T-helper 1 cell treated with Interleukin-12 subunit alpha and Interleukin-12 subunit beta and Interleukin-4 antibody, amounts not matched to agents 30 μg/mL and 1 μg/mL, for 36 hours (primary cell): ENCODE data around the gene GMPS.
A peak's percentile ranks its signal among the peaks of the same experiment; 100 is the strongest.
"Not testable (repeated sequence)": the region's sequence is repeated elsewhere in the genome, so short reads cannot be mapped to it uniquely, and the experiment has no call there.

ENCODE experiments used
- H3K27ac Mint-ChIP-seq: one replicate; pipeline ENCODE4 v1.8.0; 2021; ENCODE audit warnings: mild to moderate bottlenecking, mixed read lengths
- H3K27me3 Mint-ChIP-seq: one replicate; pipeline ENCODE4 v1.8.0; 2021; ENCODE audit warnings: low read depth, mixed read lengths
- H3K36me3 Mint-ChIP-seq: one replicate; pipeline ENCODE4 v1.8.0; 2021; ENCODE audit warnings: low read depth, mixed read lengths
- H3K4me1 Mint-ChIP-seq: one replicate; pipeline ENCODE4 v1.8.0; 2021; ENCODE audit warnings: low read depth, mixed read lengths
- H3K4me3 Mint-ChIP-seq: one replicate; pipeline ENCODE4 v1.8.0; 2021; ENCODE audit warnings: mild to moderate bottlenecking, moderate library complexity, mixed read lengths
- H3K9me3 Mint-ChIP-seq: one replicate; pipeline ENCODE4 v1.8.0; 2021; ENCODE audit warnings: mixed read lengths

The GMPS gene

DNA sequence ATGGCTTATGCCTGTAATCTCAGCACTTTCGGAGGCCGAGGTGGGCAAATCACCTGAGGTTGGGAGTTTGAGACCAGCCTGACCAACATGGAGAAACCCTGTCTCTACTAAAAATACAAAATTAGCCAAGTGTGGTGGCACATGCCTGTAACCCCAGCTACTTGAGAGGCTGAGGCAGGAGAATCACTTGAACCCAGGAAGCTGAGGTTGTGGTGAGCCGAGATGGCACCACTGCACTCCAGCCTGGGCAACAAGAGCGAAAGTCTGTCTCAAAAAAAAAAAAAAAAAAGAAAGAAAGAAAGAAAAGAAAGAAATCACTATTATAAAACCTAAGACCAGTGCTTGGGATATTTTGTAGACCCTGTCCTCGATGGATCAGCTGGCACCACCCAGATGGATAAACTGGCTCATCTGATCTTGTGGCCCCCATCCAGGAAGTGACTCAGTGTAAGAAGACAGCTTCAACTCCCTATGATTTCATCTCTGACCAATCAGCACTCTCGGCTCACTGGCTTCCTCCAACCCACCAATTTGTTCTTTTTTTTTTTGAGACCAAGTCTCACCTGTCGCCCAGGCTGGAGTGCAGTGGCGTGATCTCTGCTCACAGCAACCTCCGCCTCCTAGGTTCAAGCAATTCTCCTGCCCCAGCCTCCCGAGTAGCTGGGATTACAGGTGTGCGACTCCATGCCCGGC, 8.0 kb upstream of the GMPS start:
- peak overlapping the region; percentile 86 for H3K27ac Mint-ChIP-seq
- H3K27me3 Mint-ChIP-seq, H3K9me3 Mint-ChIP-seq, H3K36me3 Mint-ChIP-seq: not testable (repeated sequence)
- peaks cover 22% of the 10 kb centered on the region for H3K4me1 Mint-ChIP-seq
- peak overlapping the region; percentile 40 for H3K4me3 Mint-ChIP-seq

DNA sequence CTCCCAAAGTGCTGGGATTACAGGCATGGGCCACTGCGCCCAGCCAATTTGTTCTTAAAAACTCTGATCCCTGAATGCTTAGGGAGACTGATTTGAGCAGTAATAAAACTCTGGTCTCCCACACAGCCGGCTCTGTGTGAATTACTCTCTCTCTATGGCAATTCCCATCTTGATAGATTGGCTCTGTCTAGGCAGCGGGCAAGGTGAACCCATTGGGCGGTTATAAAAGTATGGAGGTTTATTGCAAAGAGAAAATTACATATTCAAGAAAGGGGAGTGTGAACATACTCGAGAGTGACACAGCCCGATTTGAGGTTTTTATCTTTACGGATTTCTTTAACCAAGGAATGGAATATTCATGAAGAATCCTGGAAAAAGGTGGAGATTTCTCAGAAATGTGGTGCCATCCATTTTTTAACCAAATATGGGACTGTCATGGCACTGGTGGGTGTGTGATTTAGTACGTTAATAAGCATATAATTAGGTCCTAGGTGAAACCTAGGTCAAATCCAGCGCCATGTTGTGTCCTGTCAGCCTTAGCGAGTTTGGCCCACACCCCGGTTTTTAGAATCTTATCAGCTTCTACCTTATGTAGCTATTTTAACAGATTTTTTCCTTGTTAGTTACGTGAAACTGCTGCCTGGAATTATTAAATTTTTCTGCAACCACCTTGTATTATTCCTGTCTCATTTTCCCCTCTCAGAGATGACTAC, 7.2 kb upstream of the GMPS start:
- H3K36me3 Mint-ChIP-seq, result peaks cover 3% of the 10 kb centered on the region
- peaks cover 22% of the 10 kb centered on the region for H3K4me1 Mint-ChIP-seq
- peaks cover 6% of the 10 kb centered on the region for H3K9me3 Mint-ChIP-seq
- peak overlapping the region; percentile 40 for H3K4me3 Mint-ChIP-seq
- peak overlapping the region; percentile 86 for H3K27ac Mint-ChIP-seq
- no peaks in the 10 kb centered on the region for H3K27me3 Mint-ChIP-seq

DNA sequence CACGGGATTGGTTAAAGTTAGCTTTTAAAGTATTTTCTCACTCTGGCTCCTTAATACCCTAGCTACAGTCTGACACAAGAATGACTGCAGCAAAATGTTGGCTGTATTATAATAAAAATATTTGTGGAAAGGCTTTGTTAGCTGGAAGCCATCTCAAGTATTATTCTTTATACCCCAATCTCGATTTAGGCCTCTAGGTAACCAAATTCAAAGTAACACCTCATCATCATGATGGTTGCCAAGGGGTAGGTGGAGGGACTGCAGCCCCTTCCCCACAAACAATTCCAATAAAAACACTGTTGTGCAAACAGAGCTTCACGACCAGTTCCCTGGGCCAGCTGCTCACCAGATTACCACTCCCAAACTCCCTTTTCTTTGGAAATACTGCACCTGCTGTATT, 759 bp upstream of the GMPS start:
- peaks cover 3% of the 10 kb centered on the region for H3K36me3 Mint-ChIP-seq
- no peaks in the 10 kb centered on the region for H3K9me3 Mint-ChIP-seq
- H3K27me3 Mint-ChIP-seq, result no peaks in the 10 kb centered on the region
- H3K4me3 Mint-ChIP-seq, result peak overlapping the region; percentile 89
- peak overlapping the region; percentile 95 for H3K27ac Mint-ChIP-seq
- H3K4me1 Mint-ChIP-seq, result peaks cover 19% of the 10 kb centered on the region

GRCh38 chr3:155870945-155871745, 695 bp downstream of the GMPS start:
- peak overlapping the region; percentile 100 for H3K4me3 Mint-ChIP-seq
- peak overlapping the region; percentile 99 for H3K27ac Mint-ChIP-seq
- H3K4me1 Mint-ChIP-seq, result peaks cover 20% of the 10 kb centered on the region
- no peaks in the 10 kb centered on the region for H3K9me3 Mint-ChIP-seq
- no peaks in the 10 kb centered on the region for H3K27me3 Mint-ChIP-seq
- H3K36me3 Mint-ChIP-seq, result peaks cover 3% of the 10 kb centered on the region

DNA sequence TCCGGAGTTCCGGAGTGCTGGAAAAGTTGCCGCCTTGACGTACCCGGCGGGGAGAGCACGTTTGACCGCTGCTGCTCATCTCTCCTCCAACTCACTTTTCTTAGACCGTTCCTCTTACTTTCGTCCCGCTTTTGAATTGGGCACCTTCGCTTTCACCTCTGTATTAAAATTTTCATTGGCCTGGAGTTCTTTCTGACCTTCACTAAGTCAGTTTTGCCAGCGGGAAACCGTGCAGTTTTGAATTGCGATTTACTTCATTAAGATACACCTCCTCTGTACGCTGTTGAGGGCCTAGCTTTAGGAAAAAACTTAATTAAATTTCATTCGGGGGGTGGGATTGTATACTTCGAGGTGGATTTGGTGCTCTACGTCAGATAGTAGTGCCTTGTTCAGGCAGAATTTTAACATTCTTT, 1.3 kb downstream of the GMPS start:
- H3K4me1 Mint-ChIP-seq, result peaks cover 20% of the 10 kb centered on the region
- H3K27me3 Mint-ChIP-seq, result no peaks in the 10 kb centered on the region
- H3K36me3 Mint-ChIP-seq, result peaks cover 3% of the 10 kb centered on the region
- peak overlapping the region; percentile 99 for H3K27ac Mint-ChIP-seq
- no peaks in the 10 kb centered on the region for H3K9me3 Mint-ChIP-seq
- H3K4me3 Mint-ChIP-seq, result peak overlapping the region; percentile 100

GRCh38 chr3:155872904-155873646, 2.6 kb downstream of the GMPS start:
- peaks cover 3% of the 10 kb centered on the region for H3K36me3 Mint-ChIP-seq
- peaks cover 27% of the 10 kb centered on the region for H3K4me1 Mint-ChIP-seq
- H3K4me3 Mint-ChIP-seq, result no peak overlapping the region
- H3K27ac Mint-ChIP-seq, result no peak overlapping the region
- H3K9me3 Mint-ChIP-seq, result no peaks in the 10 kb centered on the region
- H3K27me3 Mint-ChIP-seq, result no peaks in the 10 kb centered on the region

DNA sequence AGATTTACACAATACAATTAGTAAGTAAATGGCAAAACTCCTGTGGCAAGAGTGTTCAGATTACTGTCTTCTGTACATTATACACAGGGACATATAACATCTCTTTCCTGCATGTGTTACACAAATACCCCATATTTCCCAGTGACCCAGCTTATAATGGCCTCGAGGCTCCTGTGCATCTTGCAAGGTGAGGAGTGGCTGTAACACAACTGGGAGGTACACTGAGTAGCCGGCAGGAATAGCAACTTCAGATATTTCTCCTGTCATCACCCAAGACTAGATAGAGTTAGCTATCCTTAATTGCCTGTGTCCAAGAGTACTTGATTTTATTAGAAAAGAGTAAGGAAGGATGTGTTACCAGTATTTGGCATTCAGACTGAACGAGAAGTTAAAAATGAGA, 5.6 kb downstream of the GMPS start:
- peaks cover 30% of the 10 kb centered on the region for H3K4me1 Mint-ChIP-seq
- H3K27me3 Mint-ChIP-seq, result no peaks in the 10 kb centered on the region
- no peak overlapping the region for H3K27ac Mint-ChIP-seq
- no peaks in the 10 kb centered on the region for H3K9me3 Mint-ChIP-seq
- no peak overlapping the region for H3K4me3 Mint-ChIP-seq
- peaks cover 3% of the 10 kb centered on the region for H3K36me3 Mint-ChIP-seq

DNA sequence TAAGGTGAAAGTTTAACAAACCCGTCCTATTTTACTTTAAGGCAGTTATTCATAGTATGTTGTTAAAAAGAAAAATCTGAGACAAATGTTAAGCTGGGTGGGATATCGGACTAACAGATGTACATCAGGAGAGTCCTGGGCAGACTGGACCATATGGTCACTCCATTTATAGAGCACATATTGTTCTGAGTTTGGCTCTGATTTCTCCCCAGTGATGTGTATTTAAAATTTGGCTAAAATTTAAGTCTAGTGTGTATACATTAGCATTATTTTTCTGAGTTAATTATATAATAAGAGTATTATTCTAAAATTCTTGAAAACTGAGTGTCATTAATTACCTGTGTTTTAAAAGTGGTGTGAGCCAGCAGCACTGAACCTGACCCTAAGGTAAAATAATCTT, 6.1 kb downstream of the GMPS start:
- peaks cover 3% of the 10 kb centered on the region for H3K36me3 Mint-ChIP-seq
- no peak overlapping the region for H3K4me3 Mint-ChIP-seq
- no peaks in the 10 kb centered on the region for H3K27me3 Mint-ChIP-seq
- peaks cover 33% of the 10 kb centered on the region for H3K4me1 Mint-ChIP-seq
- H3K9me3 Mint-ChIP-seq, result no peaks in the 10 kb centered on the region
- no peak overlapping the region for H3K27ac Mint-ChIP-seq

GRCh38 chr3:155880286-155880685, 9.8 kb downstream of the GMPS start:
- Mint-ChIP-seq H3K4me1 (peaks cover 21% of the 10 kb centered on the region), H3K27ac (no peak overlapping the region)

GRCh38 chr3:155884292-155884691, 13.8 kb downstream of the GMPS start:
- no peaks in the 10 kb centered on the region for H3K36me3 Mint-ChIP-seq
- H3K27me3 Mint-ChIP-seq, result no peaks in the 10 kb centered on the region
- H3K9me3 Mint-ChIP-seq, result no peaks in the 10 kb centered on the region
- H3K4me1 Mint-ChIP-seq, result peaks cover 25% of the 10 kb centered on the region
- H3K27ac Mint-ChIP-seq, result no peak overlapping the region
- H3K4me3 Mint-ChIP-seq, result no peak overlapping the region

More at GRCh38 chr3:155880286-155880685, 9.8 kb downstream of the GMPS start:
- Mint-ChIP-seq H3K9me3 (no peaks in the 10 kb centered on the region), H3K4me3 (no peak overlapping the region), H3K36me3 (no peaks in the 10 kb centered on the region), H3K27me3 (no peaks in the 10 kb centered on the region)

DNA sequence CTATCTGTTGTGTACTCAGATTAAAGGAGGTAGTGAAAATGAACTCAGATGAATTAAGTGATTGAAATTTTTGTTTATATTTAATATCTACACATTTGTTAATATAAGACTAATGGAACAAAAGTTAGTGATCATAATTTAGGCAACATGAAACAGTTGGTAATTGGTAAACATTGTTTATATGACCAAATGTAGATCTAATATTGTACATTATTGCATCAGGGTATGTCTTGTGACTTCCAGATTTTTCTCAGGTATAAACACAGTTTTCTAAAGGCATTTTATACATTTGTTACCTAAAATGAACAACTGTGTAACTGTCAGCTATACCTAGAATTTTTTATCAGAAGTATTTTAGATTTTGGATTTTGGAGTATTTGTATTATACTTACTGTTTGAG, 14.8 kb downstream of the GMPS start:
- H3K4me1 Mint-ChIP-seq, result peaks cover 27% of the 10 kb centered on the region
- no peak overlapping the region for H3K4me3 Mint-ChIP-seq
- no peak overlapping the region for H3K27ac Mint-ChIP-seq
- no peaks in the 10 kb centered on the region for H3K9me3 Mint-ChIP-seq
- no peaks in the 10 kb centered on the region for H3K27me3 Mint-ChIP-seq
- H3K36me3 Mint-ChIP-seq, result no peaks in the 10 kb centered on the region

DNA sequence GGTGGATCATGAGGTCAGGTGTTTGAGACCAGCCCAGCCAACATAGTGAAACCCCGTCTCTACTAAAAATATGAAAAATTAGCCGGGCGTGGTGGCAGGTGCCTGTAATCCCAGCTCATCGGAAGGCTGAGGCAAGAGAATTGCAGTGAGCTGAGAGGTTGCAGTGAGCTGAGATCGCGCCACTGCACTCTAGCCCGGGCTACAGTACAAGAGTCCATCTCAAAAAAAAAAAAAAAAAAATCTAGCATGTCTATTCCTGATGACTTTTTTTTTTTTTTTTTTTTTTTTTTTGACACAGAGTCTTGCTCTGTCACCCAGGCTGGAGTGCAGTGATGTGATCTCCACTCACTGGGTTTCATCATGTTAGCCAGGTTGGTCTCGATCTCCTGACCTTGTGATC, 15.9 kb downstream of the GMPS start:
- H3K4me1 Mint-ChIP-seq, result peaks cover 28% of the 10 kb centered on the region
- H3K4me3 Mint-ChIP-seq, H3K27me3 Mint-ChIP-seq, H3K27ac Mint-ChIP-seq, H3K9me3 Mint-ChIP-seq, H3K36me3 Mint-ChIP-seq: not testable (repeated sequence)

- Mint-ChIP-seq H3K4me1 (peaks cover 26% of the 10 kb centered on the region), H3K36me3 (no peaks in the 10 kb centered on the region), H3K27ac (no peak overlapping the region), H3K27me3 (no peaks in the 10 kb centered on the region), H3K4me3 (no peak overlapping the region), H3K9me3 (no peaks in the 10 kb centered on the region)
Observed at GRCh38 chr3:155886915-155887314, 16.5 kb downstream of the GMPS start.

- peaks cover 26% of the 10 kb centered on the region for H3K4me1 Mint-ChIP-seq
- no peaks in the 10 kb centered on the region for H3K27me3 Mint-ChIP-seq
- H3K36me3 Mint-ChIP-seq, result peaks cover 5% of the 10 kb centered on the region
- no peak overlapping the region for H3K4me3 Mint-ChIP-seq
- peak overlapping the region; percentile 2 for H3K27ac Mint-ChIP-seq
- H3K9me3 Mint-ChIP-seq, result no peaks in the 10 kb centered on the region
Observed at GRCh38 chr3:155889212-155889611, 18.8 kb downstream of the GMPS start.
